Uterus (tissue), 2 donors: Measurements from ENCODE around the gene NFATC1.

Source experiments
- POLR2A ChIP-seq, 2 donors: fragments of 450-650 bp; IDR thresholded peaks; one replicate each; pipeline ENCODE4 v1.6.1; 2016; ENCODE audit warnings: antibody characterized with exemption in 2 of 2, mild to moderate bottlenecking in 1 of 2, moderate library complexity in 1 of 2
- TF ChIP-seq, protein P1 (sequence below), 4 experiments: fragments of 200-600 bp in 2 of 4; fragments of 450-650 bp in 2 of 4; sonication (generic) in 2 of 4; IDR thresholded peaks; one replicate each; pipeline ENCODE4 v1.5.1; 2016 to 2019; ENCODE audit warnings: antibody characterized with exemption in 4 of 4, mild to moderate bottlenecking in 2 of 4, moderate library complexity in 1 of 4

DNA sequence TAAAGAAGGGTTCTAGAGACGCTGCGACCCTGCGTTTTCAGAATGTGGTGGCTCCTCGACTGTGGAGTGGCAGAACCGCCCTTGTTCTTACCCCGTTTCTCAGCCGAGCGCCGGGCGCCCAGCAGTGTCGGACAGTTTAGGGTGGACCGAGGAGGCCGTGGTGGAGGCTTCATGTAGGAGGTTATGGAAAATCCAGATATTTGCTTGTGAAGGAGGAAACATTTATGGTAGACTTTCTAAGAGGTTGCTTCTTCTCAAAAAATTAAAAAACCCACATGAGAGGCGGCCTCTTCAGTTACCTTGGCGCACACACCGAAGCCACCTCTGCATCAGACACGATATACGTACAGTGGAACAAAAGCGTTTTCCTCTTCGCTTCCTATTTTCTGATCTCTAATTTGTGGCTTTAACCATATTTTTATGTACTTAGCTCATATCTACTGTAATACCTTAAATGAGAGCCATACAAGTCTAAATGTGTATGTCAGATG, 120.8 kb downstream of the NFATC1 start:
- TF ChIP-seq, protein P1, sequence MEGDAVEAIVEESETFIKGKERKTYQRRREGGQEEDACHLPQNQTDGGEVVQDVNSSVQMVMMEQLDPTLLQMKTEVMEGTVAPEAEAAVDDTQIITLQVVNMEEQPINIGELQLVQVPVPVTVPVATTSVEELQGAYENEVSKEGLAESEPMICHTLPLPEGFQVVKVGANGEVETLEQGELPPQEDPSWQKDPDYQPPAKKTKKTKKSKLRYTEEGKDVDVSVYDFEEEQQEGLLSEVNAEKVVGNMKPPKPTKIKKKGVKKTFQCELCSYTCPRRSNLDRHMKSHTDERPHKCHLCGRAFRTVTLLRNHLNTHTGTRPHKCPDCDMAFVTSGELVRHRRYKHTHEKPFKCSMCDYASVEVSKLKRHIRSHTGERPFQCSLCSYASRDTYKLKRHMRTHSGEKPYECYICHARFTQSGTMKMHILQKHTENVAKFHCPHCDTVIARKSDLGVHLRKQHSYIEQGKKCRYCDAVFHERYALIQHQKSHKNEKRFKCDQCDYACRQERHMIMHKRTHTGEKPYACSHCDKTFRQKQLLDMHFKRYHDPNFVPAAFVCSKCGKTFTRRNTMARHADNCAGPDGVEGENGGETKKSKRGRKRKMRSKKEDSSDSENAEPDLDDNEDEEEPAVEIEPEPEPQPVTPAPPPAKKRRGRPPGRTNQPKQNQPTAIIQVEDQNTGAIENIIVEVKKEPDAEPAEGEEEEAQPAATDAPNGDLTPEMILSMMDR (IDR thresholded peaks at IDR 0.05): no peak
- TF ChIP-seq POLR2A (IDR thresholded peaks at IDR 0.05): no peak
